HCT116 (cell line): ENCODE data around the gene GRIP1. TPM values are rescaled to one million over a fixed set of nuclear protein-coding genes. Genes with fewer than 3 reads are reported as not detected.

Source experiments
- ATAC-seq: fragments of 200-7000 bp; cut with Tn5 transposase; 2 replicates; pipeline ENCODE4 v1.9.1; 2020; ENCODE audit warnings: mild to moderate bottlenecking, moderate library complexity
- BruUV-seq: library from RNA; stranded (reverse); fragments of 400-500 nt; replicated peaks from 2 replicates; lab custom pipeline; 2021; lab: Mats Ljungman, UMichigan
- CTCF ChIA-PET: fragments of 300-600 bp; sonication (Branson Sonifier 250); formaldehyde crosslinking; loops from one replicate; lab custom pipeline; 2021; ENCODE audit warnings: antibody characterized with exemption; lab: Charles Lee
- POLR2A ChIA-PET: fragments of 300-600, 350-600 bp; sonication (Branson Sonifier 250); formaldehyde crosslinking; loops from one replicate; lab custom pipeline; 2021; ENCODE audit warnings: antibody characterized with exemption; lab: Charles Lee
- RAD21 ChIA-PET, 2 experiments: fragments of 300-600 bp; sonication (Branson Sonifier 250); formaldehyde crosslinking; loops; one replicate each; lab custom pipeline; 2023; ENCODE audit warnings: low total read pairs in 2 of 2; ENCODE audit not compliant: uncharacterized antibody in 2 of 2, unreplicated experiment in 2 of 2, low non-redundant PET in 1 of 2; lab: Charles Lee
- DNase-seq: peaks from one replicate; pipeline ENCODE4 v3.0.0-alpha.2; 2010; ENCODE audit warnings: low read depth, low spot score
- H2AFZ ChIP-seq: fragments of 200-600 bp; shearing (Covaris generic), sonication (generic); 2 replicates; pipeline ENCODE4 v1.6.1; 2017; ENCODE audit warnings: low read depth, mixed run types, mixed read lengths, antibody characterized with exemption, low read length; ENCODE audit not compliant: poor library complexity, severe bottlenecking
- H3K27ac ChIP-seq: 2 replicates; pipeline ENCODE4 v1.5.1; 2012; ENCODE audit warnings: low read depth, low read length
- H3K27me3 ChIP-seq: fragments of 200-600 bp; sonication (generic); 2 replicates; pipeline ENCODE4 v1.6.1; 2016; ENCODE audit warnings: mixed run types, low read length, mixed read lengths; ENCODE audit not compliant: insufficient read depth
- H3K36me3 ChIP-seq, 2 experiments: fragments of 200-500 bp in 1 of 2; fragments of 200-600 bp in 1 of 2; sonication (Bioruptor generic) in 1 of 2; sonication (generic) in 1 of 2; 2 replicates each; pipeline versions ENCODE4 v1.5.1 to v1.6.1; 2014 to 2016; ENCODE audit warnings: low read length in 2 of 2, inconsistent platforms in 1 of 2, mixed read lengths in 1 of 2, mixed run types in 1 of 2; ENCODE audit not compliant: insufficient read depth in 2 of 2, control insufficient read depth in 1 of 2
- H3K4me1 ChIP-seq, 2 experiments: fragments of 200-600 bp in 1 of 2; sonication (generic) in 1 of 2; 2 replicates each; pipeline versions ENCODE4 v1.5.1 to v1.6.1; 2012 to 2017; ENCODE audit warnings: low read length in 2 of 2, inconsistent platforms in 1 of 2, mild to moderate bottlenecking in 1 of 2, mixed read lengths in 1 of 2, mixed run types in 1 of 2, moderate library complexity in 1 of 2; ENCODE audit not compliant: insufficient read depth in 2 of 2, control insufficient read depth in 1 of 2
- H3K4me2 ChIP-seq: fragments of 200-600 bp; sonication (generic); 2 replicates; pipeline ENCODE4 v1.6.1; 2017; ENCODE audit warnings: mixed run types, low read length, mixed read lengths
- H3K4me3 ChIP-seq, 2 experiments: fragments of 200-600 bp in 1 of 2; sonication (generic) in 1 of 2; replicated peaks in 1 of 2; 2 replicates each; pipeline ENCODE4 v1.5.1; 2011 to 2016; ENCODE audit warnings: low read length in 2 of 2, control low read depth in 1 of 2, low read depth in 1 of 2, mild to moderate bottlenecking in 1 of 2, mixed read lengths in 1 of 2, mixed run types in 1 of 2
- H3K79me2 ChIP-seq: fragments of 200-600 bp; sonication (generic); 2 replicates; pipeline ENCODE4 v1.6.1; 2017; ENCODE audit warnings: mild to moderate bottlenecking, mixed run types, low read length, moderate library complexity, mixed read lengths; ENCODE audit not compliant: insufficient read depth
- H3K9ac ChIP-seq: fragments of 200-600 bp; sonication (generic); 2 replicates; pipeline ENCODE4 v1.6.1; 2016; ENCODE audit warnings: low read length, mixed read lengths
- H3K9me2 ChIP-seq: fragments of 200-600 bp; sonication (generic), shearing (Covaris generic); 2 replicates; pipeline ENCODE4 v1.6.1; 2017; ENCODE audit warnings: mixed run types, mild to moderate bottlenecking, moderate library complexity; ENCODE audit not compliant: insufficient read depth
- H3K9me3 ChIP-seq, 2 experiments: fragments of 200-500 bp in 1 of 2; fragments of 200-600 bp in 1 of 2; sonication (Bioruptor generic) in 1 of 2; sonication (generic) in 1 of 2; 2 replicates each; pipeline ENCODE4 v1.6.1; 2014 to 2017; ENCODE audit warnings: low read length in 2 of 2, mixed read lengths in 2 of 2, inconsistent platforms in 1 of 2, low read depth in 1 of 2, mild to moderate bottlenecking in 1 of 2, mixed run types in 1 of 2, moderate library complexity in 1 of 2; ENCODE audit not compliant: control insufficient read depth in 1 of 2, insufficient read depth in 1 of 2
- H4K20me1 ChIP-seq: fragments of 200-600 bp; sonication (generic), shearing (Covaris generic); 2 replicates; pipeline ENCODE4 v1.6.1; 2017; ENCODE audit warnings: mixed run types, mild to moderate bottlenecking, moderate library complexity; ENCODE audit not compliant: insufficient read depth
- CEBPB ChIP-seq: IDR thresholded peaks from 2 replicates; pipeline ENCODE4 v1.6.1; 2012; ENCODE audit warnings: low read depth
- EGR1 ChIP-seq: IDR thresholded peaks from 2 replicates; pipeline ENCODE4 v1.6.1; 2012; ENCODE audit warnings: low read depth
- EZH2 ChIP-seq: fragments of 200-600 bp; sonication (generic); IDR thresholded peaks from 2 replicates; pipeline ENCODE4 v1.6.1; 2017; ENCODE audit warnings: antibody characterized with exemption, mixed run types
- EZH2phosphoT487 ChIP-seq: fragments of 200-600 bp; IDR thresholded peaks from 2 replicates; pipeline ENCODE4 v1.6.1; 2018; ENCODE audit warnings: antibody characterized with exemption, borderline replicate concordance
- FOSL1 ChIP-seq: IDR thresholded peaks from 2 replicates; pipeline ENCODE4 v1.6.1; 2012; ENCODE audit warnings: low read depth
- JUND ChIP-seq: IDR thresholded peaks from 2 replicates; pipeline ENCODE4 v1.6.1; 2012
- MAX ChIP-seq: IDR thresholded peaks from 2 replicates; pipeline ENCODE4 v1.6.1; 2012
- POLR2A ChIP-seq: IDR thresholded peaks from 2 replicates; pipeline ENCODE4 v1.7.0; 2011; ENCODE audit warnings: borderline replicate concordance; ENCODE audit not compliant: insufficient read depth, insufficient read length; ENCODE audit errors: extremely low read depth
- POLR2AphosphoS5 ChIP-seq: IDR thresholded peaks from 2 replicates; pipeline ENCODE4 v1.6.1; 2011; ENCODE audit warnings: mild to moderate bottlenecking, low read depth, low read length, moderate library complexity
- RAD21 ChIP-seq: IDR thresholded peaks from 2 replicates; pipeline ENCODE4 v1.6.1; 2012; ENCODE audit warnings: low read depth, mild to moderate bottlenecking
- REST ChIP-seq: IDR thresholded peaks from 2 replicates; pipeline ENCODE4 v1.6.1; 2012; ENCODE audit warnings: low read depth
- SP1 ChIP-seq: IDR thresholded peaks from 2 replicates; pipeline ENCODE4 v1.6.1; 2012; ENCODE audit warnings: low read depth
- TCF7L2 ChIP-seq: IDR thresholded peaks from 2 replicates; pipeline ENCODE4 v1.7.0; 2011; ENCODE audit warnings: borderline replicate concordance, inconsistent platforms; ENCODE audit not compliant: insufficient read depth, insufficient read length; ENCODE audit errors: extremely low read depth
- ZFX ChIP-seq: fragments of 450-650 bp; IDR thresholded peaks from 2 replicates; pipeline ENCODE4 v1.6.1; 2017
- ZNF274 ChIP-seq: fragments of 200-500 bp; sonication (Bioruptor generic); IDR thresholded peaks from 2 replicates; pipeline ENCODE4 v1.6.1; 2014; ENCODE audit warnings: mild to moderate bottlenecking, low read depth, low read length, inconsistent platforms
- intact Hi-C: fragments of 100-400 bp; cut with micrococcal nuclease; formaldehyde crosslinking; loops from 2 replicates; pipeline ENCODE4 v1.10.0; 2022
- total RNA-seq: library from RNA; stranded (reverse); gene quantifications from one replicate; pipeline ENCODE4 v1.2.1, GENCODE V29; 2021; ENCODE audit not compliant: unreplicated experiment

Gene GRIP1
- total RNA-seq, 1 experiment from 2014 or later: not detected

- TF ChIP-seq MAX: peak; percentile 44; the same call in 1 of the 2 replicates
- TF ChIP-seq EZH2phosphoT487: no peak
- TF ChIP-seq CEBPB: no peak
Measured at GRCh38 chr12:66548338-66549049, 130.4 kb downstream of the GRIP1 start (continued).

GRCh38 chr12:66541426-66541825, 137.4 kb downstream of the GRIP1 start:
- Histone ChIP-seq H4K20me1 (no peaks in the 10 kb centered on the region), H3K4me2 (no peak overlapping the region), H3K9me3 (no peaks in the 10 kb centered on the region), H3K27me3 (peaks cover 35% of the 10 kb centered on the region), H3K4me1 (peaks cover 0 to 5% of the 10 kb centered on the region in 2 experiments; a peak in 1 of 4 replicates), H3K4me3 (no peak overlapping the region), H3K27ac (no peak overlapping the region), H3K36me3 (no peaks in the 10 kb centered on the region), H3K9me2 (no peaks in the 10 kb centered on the region), H3K9ac (no peak overlapping the region), H3K79me2 (no peaks in the 10 kb centered on the region), H2AFZ (no peak overlapping the region)
- CTCF ChIA-PET: no interaction called here
- POLR2A ChIA-PET: no interaction called here
- no peak; the same call in 1 of the 2 replicates for ATAC-seq
- intact Hi-C loops: no loop called here
- BruUV-seq: no TSS peak
- RAD21 ChIA-PET: no interaction called here
- DNase-seq: no peak
- TF ChIP-seq JUND (no peak), ZNF274 (no peak), EZH2 (no peak), MAX (no peak), SP1 (no peak), FOSL1 (no peak), POLR2AphosphoS5 (no peak), REST (no peak), POLR2A (no peak), ZFX (no peak), EZH2phosphoT487 (no peak), TCF7L2 (no peak), EGR1 (no peak), RAD21 (no peak)
